ENCODE data around the gene PML. TPM values are rescaled to one million over a fixed set of nuclear protein-coding genes. Genes with fewer than 3 reads are reported as not detected.
"Not testable (repeated sequence)": the region's sequence is repeated elsewhere in the genome, so short reads cannot be mapped to it uniquely, and the experiment has no call there.

PML gene
- total RNA-seq, 1 experiment from 2014 or later, result 19.5 TPM

DNA sequence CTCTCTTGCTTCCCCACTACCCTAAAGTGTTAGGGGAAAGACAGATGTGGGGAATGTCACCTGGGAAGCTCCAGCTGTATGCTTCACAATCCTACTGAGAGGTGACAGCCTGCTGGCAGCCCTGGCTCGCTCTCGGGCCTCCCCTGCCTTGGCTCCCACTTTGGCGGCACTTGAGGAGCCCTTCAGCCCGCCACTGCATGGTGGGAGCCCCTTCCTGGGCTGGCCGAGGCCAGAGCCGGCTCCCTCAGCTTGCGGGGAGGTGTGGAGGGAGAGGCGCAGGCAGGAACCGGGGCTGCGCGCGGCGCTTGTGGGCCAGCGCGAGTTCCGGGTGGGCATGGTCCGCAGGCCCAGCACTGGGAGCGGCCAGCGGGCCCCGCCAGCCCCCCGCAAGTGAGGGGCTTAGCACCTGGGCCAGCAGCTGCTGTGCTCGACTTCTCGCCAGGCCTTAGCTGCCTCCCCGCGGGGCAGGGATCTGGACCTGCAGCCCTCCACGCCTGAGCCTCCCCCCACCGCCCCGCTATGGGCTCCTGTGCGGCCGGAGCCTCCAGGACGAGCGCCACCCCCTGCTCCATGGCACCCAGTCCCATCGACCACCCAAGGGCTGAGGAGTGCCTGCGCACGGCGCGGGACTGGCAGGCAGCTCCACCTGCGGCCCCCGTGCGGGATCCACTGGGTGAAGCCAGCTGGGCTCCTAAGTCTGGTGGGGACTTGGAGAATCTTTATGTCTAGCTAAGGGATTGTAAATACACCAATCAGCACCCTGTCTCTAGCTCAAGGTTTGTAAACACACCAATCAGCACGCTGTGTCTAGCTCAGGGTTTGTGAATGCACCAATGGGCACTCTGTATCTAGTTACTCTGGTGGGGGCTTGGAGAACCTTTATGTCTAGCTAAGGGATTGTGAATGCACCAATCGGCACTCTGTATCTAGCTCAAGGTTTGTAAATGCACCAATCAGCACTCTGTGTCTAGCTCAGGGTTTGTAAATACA is 58.0 kb downstream of the PML start:
- DNase-seq, H3K27me3 ChIP-seq, H3K9me3 ChIP-seq, H3K4me3 ChIP-seq, H3K36me3 ChIP-seq: not testable (repeated sequence)

DNA sequence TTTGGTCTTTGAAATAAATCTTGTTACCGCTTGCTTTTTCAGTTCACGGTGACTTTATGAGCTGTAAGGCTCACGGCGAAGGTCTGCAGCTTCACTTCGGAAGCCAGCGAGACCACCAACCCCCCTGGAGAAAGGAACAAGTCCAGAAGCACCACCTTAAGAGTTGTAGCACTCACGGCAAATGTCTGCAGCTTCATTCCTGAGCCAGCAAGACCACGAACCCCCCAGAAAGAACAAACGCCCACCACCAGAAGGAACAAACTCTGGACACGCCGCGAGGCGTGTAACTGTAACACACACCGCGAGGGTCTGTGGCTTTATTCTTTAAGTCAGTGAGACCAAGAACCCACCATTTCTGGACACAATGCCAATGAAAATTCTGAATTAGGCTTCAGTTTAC is 59.0 kb downstream of the PML start:
- Histone ChIP-seq H3K36me3 (no peaks in the 10 kb centered on the region; the same call in 1 of the 2 replicates), H3K4me3 (no peak overlapping the region), H3K9me3 (no peaks in the 10 kb centered on the region), H3K27me3 (no peaks in the 10 kb centered on the region)
- no peak for DNase-seq

DNA sequence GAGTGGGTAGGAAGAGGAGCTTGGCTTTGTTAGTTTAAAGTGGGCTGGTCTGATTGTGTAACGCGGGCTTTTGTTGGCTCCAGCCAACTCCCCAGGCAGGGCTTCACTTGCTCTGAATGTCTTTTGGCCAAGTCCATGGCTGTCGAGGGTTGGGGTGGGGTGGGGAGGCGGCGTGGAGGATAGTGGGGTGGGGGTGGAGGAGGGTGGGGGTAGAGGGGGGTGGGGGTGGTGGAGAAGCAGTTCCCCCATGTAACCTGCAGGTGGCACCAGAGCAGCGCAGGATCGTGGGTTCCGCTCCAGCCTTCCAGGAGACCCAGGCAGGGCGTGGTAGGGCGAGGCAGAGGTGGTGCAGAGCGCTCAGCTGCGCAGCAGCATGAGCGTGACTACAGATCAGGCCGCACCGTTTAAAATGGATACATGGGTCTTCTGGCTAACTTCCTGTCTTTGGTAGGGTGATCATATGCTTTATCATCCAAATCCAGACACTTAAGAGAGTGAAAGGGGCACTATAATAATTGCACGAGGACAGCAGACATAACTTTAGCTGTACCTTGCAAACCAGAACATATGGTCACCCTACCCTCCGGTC is 59.5 kb downstream of the PML start:
- H3K4me3 ChIP-seq, result no peak overlapping the region
- no peaks in the 10 kb centered on the region for H3K9me3 ChIP-seq
- H3K27me3 ChIP-seq, result no peaks in the 10 kb centered on the region
- DNase-seq, result peak; percentile 76
- H3K36me3 ChIP-seq, result no peaks in the 10 kb centered on the region; the same call in 1 of the 2 replicates

GRCh38 chr15:74055804-74056203 is 61.3 kb downstream of the PML start:
- Histone ChIP-seq H3K27me3 (no peaks in the 10 kb centered on the region), H3K36me3 (no peaks in the 10 kb centered on the region; the same call in 1 of the 2 replicates), H3K9me3 (no peaks in the 10 kb centered on the region), H3K4me3 (no peak overlapping the region)
- no peak for DNase-seq

DNA sequence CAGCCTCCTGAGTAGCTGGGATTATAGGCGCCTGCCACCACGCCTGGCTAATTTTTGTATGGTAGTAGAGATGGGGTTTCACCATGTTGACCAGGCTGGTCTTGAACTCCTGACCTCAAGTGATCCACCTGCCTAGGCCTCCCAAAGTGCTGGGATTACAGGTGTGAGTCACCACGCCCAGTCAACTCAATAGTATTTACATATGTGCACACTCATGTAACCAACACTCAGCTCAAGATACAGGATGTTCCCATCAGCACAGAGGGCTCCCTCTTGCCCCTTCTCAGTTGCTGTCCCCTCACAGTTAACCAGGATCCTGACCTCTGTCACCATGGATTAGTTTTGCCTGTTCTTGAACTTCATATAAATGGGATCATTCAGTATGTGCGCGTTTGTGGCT is 61.8 kb downstream of the PML start:
- H3K27me3 ChIP-seq, H3K4me3 ChIP-seq, H3K9me3 ChIP-seq, H3K36me3 ChIP-seq, DNase-seq: not testable (repeated sequence)

DNA sequence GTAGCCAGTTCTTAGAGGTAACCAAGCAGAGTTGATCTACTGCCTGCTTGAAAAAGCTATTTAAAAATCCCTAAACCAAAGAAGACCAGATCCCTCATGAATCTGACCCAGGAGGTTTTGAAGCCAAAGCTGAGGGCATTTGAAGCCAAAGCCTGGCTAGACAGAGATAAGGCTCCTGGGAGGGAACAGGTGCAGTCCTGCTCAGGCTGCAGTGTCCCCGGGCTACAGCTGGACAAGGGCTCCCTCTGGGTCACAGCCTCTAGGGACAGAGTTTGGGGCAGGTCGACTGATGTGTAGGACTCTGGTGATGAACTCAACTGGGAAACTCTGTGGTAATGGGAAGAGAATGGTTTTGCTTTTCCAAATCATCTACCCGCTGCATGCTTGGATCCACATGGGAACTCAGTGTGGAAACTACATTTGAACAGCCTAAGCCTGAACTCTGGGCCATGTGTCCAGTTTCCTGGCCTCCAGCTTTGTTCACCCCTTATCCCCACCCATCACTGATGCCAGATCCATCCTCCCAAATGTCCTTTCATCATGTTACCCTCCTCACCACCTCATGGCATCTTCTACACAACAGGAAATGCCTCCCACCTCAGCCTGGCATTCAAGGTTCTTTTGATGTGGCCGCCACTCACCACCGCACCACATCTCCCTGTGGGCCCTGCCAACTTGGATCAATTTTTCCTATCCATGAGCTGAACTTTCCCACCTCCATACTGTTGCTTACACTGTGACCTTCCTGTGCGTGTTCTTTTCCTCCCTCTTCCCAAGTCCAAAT is 64.7 kb downstream of the PML start:
- not testable (repeated sequence) for H3K36me3 ChIP-seq, H3K27me3 ChIP-seq, H3K9me3 ChIP-seq, H3K4me3 ChIP-seq, DNase-seq

DNA sequence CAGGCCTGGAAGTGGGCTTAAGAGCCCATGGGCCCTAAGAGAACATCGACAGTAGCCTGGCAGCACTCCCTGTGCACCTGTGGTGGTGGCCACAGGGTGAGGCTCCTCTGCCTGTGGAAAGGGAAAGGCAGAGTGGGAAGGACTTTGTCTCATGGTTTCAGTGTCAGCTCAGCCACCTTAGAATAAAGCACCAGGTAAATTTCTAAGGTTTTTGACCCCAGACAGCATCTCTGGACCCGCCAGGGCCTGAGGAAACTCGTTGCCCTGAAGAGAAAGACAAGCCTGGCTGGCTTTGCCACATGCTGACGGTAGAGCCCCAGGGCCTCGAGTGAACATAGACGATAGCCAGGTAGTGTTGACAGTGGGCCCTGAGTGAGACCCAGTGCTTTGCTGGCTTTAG is 65.7 kb downstream of the PML start:
- no peak for DNase-seq
- H3K36me3 ChIP-seq, result no peaks in the 10 kb centered on the region
- H3K27me3 ChIP-seq, result no peaks in the 10 kb centered on the region
- no peaks in the 10 kb centered on the region for H3K9me3 ChIP-seq
- no peak overlapping the region for H3K4me3 ChIP-seq

DNA sequence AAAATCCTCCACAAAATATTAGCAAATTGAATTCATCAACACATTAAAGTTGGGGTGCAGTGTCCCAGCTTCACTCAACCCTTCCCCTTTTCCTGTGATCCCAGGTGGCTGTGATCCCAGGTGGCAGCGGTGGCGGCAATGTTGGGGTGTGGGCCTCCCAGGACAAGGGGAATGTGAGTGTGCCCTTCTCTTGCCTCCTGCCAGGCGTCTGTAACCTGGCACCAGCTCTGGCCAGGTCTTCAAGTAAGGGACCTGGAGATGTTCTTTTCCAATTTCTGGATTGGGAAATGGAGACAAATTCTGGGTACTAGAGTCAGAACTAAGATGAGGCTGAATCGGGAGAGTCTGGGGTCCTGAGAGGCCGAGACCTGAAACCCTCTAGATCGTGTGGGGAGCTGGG is 67.7 kb downstream of the PML start:
- no peak for DNase-seq
- H3K4me3 ChIP-seq, result no peak overlapping the region
- no peaks in the 10 kb centered on the region for H3K36me3 ChIP-seq

GRCh38 chr15:74062671-74063070 is 68.2 kb downstream of the PML start:
- H3K9me3 ChIP-seq, result no peaks in the 10 kb centered on the region
- DNase-seq, result no peak
- no peaks in the 10 kb centered on the region for H3K36me3 ChIP-seq
- H3K4me3 ChIP-seq, result no peak overlapping the region
- no peaks in the 10 kb centered on the region for H3K27me3 ChIP-seq

More for the DNA sequence above, 67.7 kb downstream of the PML start:
- Histone ChIP-seq H3K9me3 (no peaks in the 10 kb centered on the region), H3K27me3 (no peaks in the 10 kb centered on the region)

GRCh38 chr15:74063425-74064146 is 69.1 kb downstream of the PML start:
- H3K36me3 ChIP-seq, H3K4me3 ChIP-seq, DNase-seq, H3K9me3 ChIP-seq, H3K27me3 ChIP-seq: not testable (repeated sequence)

- DNase-seq, H3K36me3 ChIP-seq, H3K4me3 ChIP-seq, H3K27me3 ChIP-seq, H3K9me3 ChIP-seq: not testable (repeated sequence)
Measured at GRCh38 chr15:74064183-74064582, 69.7 kb downstream of the PML start.

DNA sequence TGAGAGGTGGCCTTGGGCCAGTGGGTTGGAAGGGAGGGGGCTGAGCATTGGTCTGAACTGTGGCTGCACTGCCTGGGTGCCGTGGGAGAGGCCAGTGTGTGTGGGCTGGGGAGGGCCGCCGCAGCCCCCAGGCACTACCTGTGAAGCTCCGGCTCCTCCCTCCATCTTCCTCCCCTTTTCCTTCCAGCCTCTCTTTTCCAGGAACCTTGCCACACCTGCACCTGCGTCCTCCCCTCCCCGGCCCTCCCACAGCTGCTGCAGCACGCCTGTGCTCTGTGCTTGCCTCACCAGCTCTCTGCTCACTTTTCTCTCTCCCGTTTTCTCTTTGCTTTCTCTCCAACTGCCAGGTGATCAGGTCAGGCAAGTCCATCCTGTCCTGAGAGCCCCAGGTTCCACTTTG is 70.3 kb downstream of the PML start:
- not testable (repeated sequence) for H3K36me3 ChIP-seq, H3K27me3 ChIP-seq, DNase-seq, H3K4me3 ChIP-seq, H3K9me3 ChIP-seq

GRCh38 chr15:74065684-74066411 is 71.3 kb downstream of the PML start:
- not testable (repeated sequence) for H3K27me3 ChIP-seq, H3K4me3 ChIP-seq, H3K36me3 ChIP-seq, H3K9me3 ChIP-seq, DNase-seq

DNA sequence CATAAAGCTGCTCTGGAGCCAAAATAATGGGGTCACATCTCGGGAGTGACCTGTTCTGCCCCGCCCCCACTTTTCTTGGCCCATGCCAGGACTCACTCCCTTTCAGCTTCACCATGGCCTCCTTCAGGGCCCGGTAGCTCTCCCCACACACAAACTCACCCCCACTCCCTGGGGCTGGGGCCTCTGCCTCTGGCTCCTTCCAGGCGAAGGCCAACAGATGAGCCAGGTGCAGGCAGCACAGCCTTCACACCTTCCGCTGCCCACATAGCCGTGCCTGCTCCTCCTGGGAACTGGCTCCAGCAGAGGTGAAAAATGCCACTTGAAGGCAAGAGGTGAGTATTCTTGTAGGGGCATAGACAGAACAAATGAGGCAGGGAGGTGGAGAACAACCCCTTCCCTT is 77.1 kb downstream of the PML start:
- H3K4me3 ChIP-seq, H3K9me3 ChIP-seq, DNase-seq, H3K36me3 ChIP-seq, H3K27me3 ChIP-seq: not testable (repeated sequence)

- H3K9me3 ChIP-seq, H3K4me3 ChIP-seq, H3K27me3 ChIP-seq, DNase-seq, H3K36me3 ChIP-seq: not testable (repeated sequence)
Measured at GRCh38 chr15:74072132-74072531, 77.6 kb downstream of the PML start.

Data from MG63 (cell line).